ENCODE data around the gene CFAP46. TPM values are rescaled to one million over a fixed set of nuclear protein-coding genes. Genes with fewer than 3 reads are reported as not detected.

Gene CFAP46
- total RNA-seq, 1 experiment from 2014 or later: not detected

GRCh38 chr10:132786476-132786883 is 155.9 kb downstream of the CFAP46 start:
- Mint-ChIP-seq H3K4me1 (ENCODE audit: low read depth, unreplicated experiment) (no peaks in the 10 kb centered on the region), H3K27me3 (ENCODE audit: unreplicated experiment) (no peaks in the 10 kb centered on the region), H3K27ac (ENCODE audit: unreplicated experiment) (no peak overlapping the region), H3K36me3 (ENCODE audit: insufficient read depth, unreplicated experiment) (no peaks in the 10 kb centered on the region), H3K4me3 (ENCODE audit: low read depth, unreplicated experiment) (no peak overlapping the region), H3K9me3 (ENCODE audit: low read depth, unreplicated experiment) (no peaks in the 10 kb centered on the region)
- intact Hi-C loops (cut with micrococcal nuclease; ENCODE audit: unreplicated experiment): no loop called here
- TF ChIP-seq CTCF (IDR thresholded peaks at IDR 0.05; ENCODE audit: unreplicated experiment): no peak
- no peak for DNase-seq
- CTCF ChIA-PET: no interaction called here
- no TSS peak for BruUV-seq (replicated peaks)

- TF ChIP-seq CTCF (IDR thresholded peaks at IDR 0.05; ENCODE audit: unreplicated experiment): no peak
- BruUV-seq (replicated peaks): no TSS peak
- H3K36me3 Mint-ChIP-seq (ENCODE audit: insufficient read depth, unreplicated experiment): no peaks in the 10 kb centered on the region
- no peaks in the 10 kb centered on the region for H3K9me3 Mint-ChIP-seq (ENCODE audit: low read depth, unreplicated experiment)
- no peak within 1 kb of the TSS for H3K27ac Mint-ChIP-seq (ENCODE audit: unreplicated experiment)
- no peak within 1 kb of the TSS for H3K4me3 Mint-ChIP-seq (ENCODE audit: low read depth, unreplicated experiment)
- no peak for DNase-seq
- no peaks in the 10 kb centered on the region for H3K4me1 Mint-ChIP-seq (ENCODE audit: low read depth, unreplicated experiment)
- CTCF ChIA-PET: no interaction called here
- intact Hi-C loops (cut with micrococcal nuclease; ENCODE audit: unreplicated experiment): no loop called here
- H3K27me3 Mint-ChIP-seq (ENCODE audit: unreplicated experiment): no peaks in the 10 kb centered on the region
These were observed 156.5 kb downstream of the CFAP46 start, which contains the start of gene NKX6-2 for GRCh38 chr10:132785723-132786475. TSS of gene NKX6-2 (minus strand) at chr10:132786147. CDS start at chr10:132785948, 199 bp downstream.

- H3K4me1 Mint-ChIP-seq (ENCODE audit: low read depth, unreplicated experiment): no peaks in the 10 kb centered on the region
- H3K4me3 Mint-ChIP-seq (ENCODE audit: low read depth, unreplicated experiment): no peak overlapping the region
- TF ChIP-seq CTCF (IDR thresholded peaks at IDR 0.05; ENCODE audit: unreplicated experiment): no peak
- DNase-seq: no peak
- BruUV-seq (replicated peaks): no TSS peak
- intact Hi-C loops (cut with micrococcal nuclease; ENCODE audit: unreplicated experiment): no loop called here
- CTCF ChIA-PET: no interaction called here
- H3K27ac Mint-ChIP-seq (ENCODE audit: unreplicated experiment): no peak overlapping the region
- H3K27me3 Mint-ChIP-seq (ENCODE audit: unreplicated experiment): no peaks in the 10 kb centered on the region
- H3K9me3 Mint-ChIP-seq (ENCODE audit: low read depth, unreplicated experiment): no peaks in the 10 kb centered on the region
- H3K36me3 Mint-ChIP-seq (ENCODE audit: insufficient read depth, unreplicated experiment): no peaks in the 10 kb centered on the region
These were observed 157.3 kb downstream of the CFAP46 start for GRCh38 chr10:132784866-132785722.

GRCh38 chr10:132783940-132784865 is 158.2 kb downstream of the CFAP46 start:
- BruUV-seq (replicated peaks): no TSS peak
- Mint-ChIP-seq H3K27ac (ENCODE audit: unreplicated experiment) (no peak overlapping the region), H3K4me1 (ENCODE audit: low read depth, unreplicated experiment) (no peaks in the 10 kb centered on the region), H3K4me3 (ENCODE audit: low read depth, unreplicated experiment) (no peak overlapping the region), H3K27me3 (ENCODE audit: unreplicated experiment) (no peaks in the 10 kb centered on the region), H3K9me3 (ENCODE audit: low read depth, unreplicated experiment) (no peaks in the 10 kb centered on the region), H3K36me3 (ENCODE audit: insufficient read depth, unreplicated experiment) (no peaks in the 10 kb centered on the region)
- intact Hi-C loops (cut with micrococcal nuclease; ENCODE audit: unreplicated experiment): no loop called here
- DNase-seq: no peak
- CTCF ChIA-PET: no interaction called here
- no peak for TF ChIP-seq CTCF (IDR thresholded peaks at IDR 0.05; ENCODE audit: unreplicated experiment)

Measured in Calu3 (cell line).